Measurements from ENCODE around the gene SND1. TPM values are rescaled to one million over a fixed set of nuclear protein-coding genes. Genes with fewer than 3 reads are reported as not detected.

The SND1 gene
- total RNA-seq, 6 experiments from 2014 or later = 77.5 to 150 (median 126) TPM

DNA sequence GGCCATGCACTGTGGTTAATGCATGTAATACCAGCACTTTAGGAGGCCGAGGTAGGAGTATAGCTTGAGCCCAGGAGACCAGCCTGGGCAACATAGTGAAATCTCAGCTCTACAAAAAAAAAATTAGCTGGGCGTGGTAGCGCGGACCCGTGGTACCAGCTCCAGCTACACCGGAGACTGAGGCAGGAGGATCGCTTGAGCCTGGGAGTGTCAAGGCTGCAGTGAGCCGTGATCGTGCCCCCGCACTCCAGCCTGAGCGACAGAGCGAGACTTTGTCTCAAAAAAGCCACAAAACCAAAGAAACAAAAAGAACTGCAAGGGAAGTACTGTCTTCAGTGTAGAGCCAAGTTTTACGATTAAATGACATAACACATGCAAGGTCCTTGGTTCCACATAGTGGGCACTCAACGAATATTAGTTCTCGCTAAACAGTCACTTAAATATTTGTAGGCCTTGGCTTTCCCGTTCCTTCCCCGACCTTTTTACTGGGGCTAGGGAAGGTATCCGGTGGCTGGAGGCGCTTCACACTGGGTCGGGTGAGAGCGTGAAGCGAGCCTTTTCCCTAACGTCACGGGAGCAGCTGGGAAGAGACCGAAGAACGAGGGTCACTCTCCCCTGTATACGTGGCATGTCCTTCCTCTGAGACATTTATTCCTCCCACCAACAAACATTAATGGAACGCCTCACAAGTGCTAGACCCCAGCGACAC is 993 bp upstream of the SND1 start:
- WGBS (ENCODE audit: insufficient coverage, low coverage, low lambda C conversion rate, missing lambda C conversion rate) = 32% methylated on average over 25 of the region's 29 CpGs
- DNase-seq = no peak
- peaks cover 0 to 27% (median 12%) of the 10 kb centered on the region in 4 donors for H3K4me1 ChIP-seq
- TF ChIP-seq, protein P1, sequence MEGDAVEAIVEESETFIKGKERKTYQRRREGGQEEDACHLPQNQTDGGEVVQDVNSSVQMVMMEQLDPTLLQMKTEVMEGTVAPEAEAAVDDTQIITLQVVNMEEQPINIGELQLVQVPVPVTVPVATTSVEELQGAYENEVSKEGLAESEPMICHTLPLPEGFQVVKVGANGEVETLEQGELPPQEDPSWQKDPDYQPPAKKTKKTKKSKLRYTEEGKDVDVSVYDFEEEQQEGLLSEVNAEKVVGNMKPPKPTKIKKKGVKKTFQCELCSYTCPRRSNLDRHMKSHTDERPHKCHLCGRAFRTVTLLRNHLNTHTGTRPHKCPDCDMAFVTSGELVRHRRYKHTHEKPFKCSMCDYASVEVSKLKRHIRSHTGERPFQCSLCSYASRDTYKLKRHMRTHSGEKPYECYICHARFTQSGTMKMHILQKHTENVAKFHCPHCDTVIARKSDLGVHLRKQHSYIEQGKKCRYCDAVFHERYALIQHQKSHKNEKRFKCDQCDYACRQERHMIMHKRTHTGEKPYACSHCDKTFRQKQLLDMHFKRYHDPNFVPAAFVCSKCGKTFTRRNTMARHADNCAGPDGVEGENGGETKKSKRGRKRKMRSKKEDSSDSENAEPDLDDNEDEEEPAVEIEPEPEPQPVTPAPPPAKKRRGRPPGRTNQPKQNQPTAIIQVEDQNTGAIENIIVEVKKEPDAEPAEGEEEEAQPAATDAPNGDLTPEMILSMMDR (IDR thresholded peaks at IDR 0.05) = no peak
- TF ChIP-seq POLR2A (IDR thresholded peaks at IDR 0.05) = no peak
- no peaks in the 10 kb centered on the region for H3K27me3 ChIP-seq
- H3K9me3 ChIP-seq = no peaks in the 10 kb centered on the region
- H3K4me3 ChIP-seq = peak overlapping the region; percentile 52 to 98 (median 93)
- intact Hi-C loops (cut with DNase I) = no loop called here
- H3K27ac ChIP-seq = peak overlapping the region; percentile 96 to 99 (median 96)
- no peaks in the 10 kb centered on the region for H3K36me3 ChIP-seq
- peak; percentile 16 to 45 (median 34) for ATAC-seq

DNA sequence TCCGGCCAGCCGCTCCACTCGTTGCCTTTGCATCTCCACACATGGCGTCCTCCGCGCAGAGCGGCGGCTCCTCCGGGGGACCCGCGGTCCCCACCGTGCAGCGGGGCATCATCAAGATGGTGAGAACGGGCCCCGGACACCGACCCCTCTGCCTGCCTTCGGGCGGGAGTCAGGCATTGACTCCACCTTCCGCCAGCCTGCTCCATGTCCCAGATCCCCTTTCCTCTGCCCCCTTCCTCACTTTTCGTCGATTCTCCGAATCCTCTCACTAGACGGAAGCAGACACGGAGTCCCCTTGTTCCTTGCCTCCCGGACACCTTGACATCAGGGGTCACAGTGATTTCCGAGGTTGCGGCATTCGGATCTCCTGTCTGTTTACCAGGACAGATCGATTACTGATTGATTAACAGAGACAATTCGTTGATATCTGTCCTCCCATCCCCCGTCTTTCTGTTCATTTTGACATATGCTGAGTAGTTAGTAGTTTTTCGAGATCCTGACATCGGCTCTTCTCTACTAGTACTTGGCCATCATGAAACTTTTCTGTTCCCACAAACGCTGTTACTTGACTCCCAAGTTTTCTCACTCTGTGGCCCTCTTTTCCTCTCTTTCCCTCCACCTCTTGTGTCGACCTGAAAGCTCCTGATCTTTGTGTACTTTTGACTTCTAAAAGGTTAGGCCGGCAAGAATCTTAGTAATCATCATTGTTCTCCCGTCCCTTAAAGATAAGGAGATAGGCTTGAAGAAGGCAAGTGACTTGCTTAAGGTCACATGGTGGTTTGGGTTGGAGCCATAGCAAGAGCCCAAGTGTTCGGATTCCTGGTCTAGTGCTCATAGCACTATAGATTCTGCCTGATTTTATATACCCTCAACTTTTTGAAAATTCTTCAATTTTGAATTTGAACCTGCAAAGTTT is 597 bp downstream of the SND1 start:
- ATAC-seq = no peak
- H3K9me3 ChIP-seq = no peaks in the 10 kb centered on the region
- peak overlapping the region; percentile 86 to 98 (median 93) for H3K4me3 ChIP-seq
- no peaks in the 10 kb centered on the region for H3K36me3 ChIP-seq
- 1% methylated on average over 23 of the region's 38 CpGs for WGBS (ENCODE audit: insufficient coverage, low coverage, low lambda C conversion rate, missing lambda C conversion rate)
- TF ChIP-seq POLR2A (IDR thresholded peaks at IDR 0.05) = no peak
- TF ChIP-seq, protein P1 (IDR thresholded peaks at IDR 0.05) = no peak
- H3K27ac ChIP-seq = peak overlapping the region; percentile 65 to 96 (median 69)
- no peak for DNase-seq
- no peaks in the 10 kb centered on the region for H3K27me3 ChIP-seq
- peaks cover 0 to 30% (median 12%) of the 10 kb centered on the region in 4 donors for H3K4me1 ChIP-seq
- intact Hi-C loops (cut with DNase I) = no loop called here

DNA sequence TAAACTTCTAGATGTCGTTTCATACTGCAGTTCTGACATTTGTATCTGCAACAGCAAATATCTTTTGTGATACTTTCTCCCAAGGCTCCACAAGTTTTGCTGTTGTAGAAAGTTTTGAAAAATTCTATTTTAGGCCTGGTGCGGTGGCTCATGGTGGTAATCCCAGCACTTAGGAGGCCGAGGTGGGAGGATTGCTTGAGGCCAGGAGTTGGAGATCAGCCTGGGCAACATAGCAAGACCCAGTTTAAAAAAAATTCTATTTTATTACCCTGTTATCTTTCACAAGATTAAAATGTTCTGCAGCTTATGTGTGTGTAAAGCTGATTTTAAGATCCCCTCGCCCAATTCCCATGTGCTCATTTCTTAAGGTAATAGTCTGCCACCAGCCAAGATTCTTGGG is 1.4 kb downstream of the SND1 start:
- peaks cover 0 to 31% (median 13%) of the 10 kb centered on the region in 4 donors for H3K4me1 ChIP-seq
- peak overlapping the region; percentile 86 to 98 (median 93) for H3K4me3 ChIP-seq
- no peak for DNase-seq
- no peaks in the 10 kb centered on the region for H3K27me3 ChIP-seq
- no peaks in the 10 kb centered on the region for H3K36me3 ChIP-seq
- WGBS (ENCODE audit: insufficient coverage, low coverage, low lambda C conversion rate, missing lambda C conversion rate) = 85% methylated on average over 4 of the region's 4 CpGs
- no peak for ATAC-seq
- intact Hi-C loops (cut with DNase I) = no loop called here
- no peaks in the 10 kb centered on the region for H3K9me3 ChIP-seq
- H3K27ac ChIP-seq = no peak overlapping the region
- TF ChIP-seq, protein P1 (IDR thresholded peaks at IDR 0.05) = no peak
- TF ChIP-seq POLR2A (IDR thresholded peaks at IDR 0.05) = no peak

DNA sequence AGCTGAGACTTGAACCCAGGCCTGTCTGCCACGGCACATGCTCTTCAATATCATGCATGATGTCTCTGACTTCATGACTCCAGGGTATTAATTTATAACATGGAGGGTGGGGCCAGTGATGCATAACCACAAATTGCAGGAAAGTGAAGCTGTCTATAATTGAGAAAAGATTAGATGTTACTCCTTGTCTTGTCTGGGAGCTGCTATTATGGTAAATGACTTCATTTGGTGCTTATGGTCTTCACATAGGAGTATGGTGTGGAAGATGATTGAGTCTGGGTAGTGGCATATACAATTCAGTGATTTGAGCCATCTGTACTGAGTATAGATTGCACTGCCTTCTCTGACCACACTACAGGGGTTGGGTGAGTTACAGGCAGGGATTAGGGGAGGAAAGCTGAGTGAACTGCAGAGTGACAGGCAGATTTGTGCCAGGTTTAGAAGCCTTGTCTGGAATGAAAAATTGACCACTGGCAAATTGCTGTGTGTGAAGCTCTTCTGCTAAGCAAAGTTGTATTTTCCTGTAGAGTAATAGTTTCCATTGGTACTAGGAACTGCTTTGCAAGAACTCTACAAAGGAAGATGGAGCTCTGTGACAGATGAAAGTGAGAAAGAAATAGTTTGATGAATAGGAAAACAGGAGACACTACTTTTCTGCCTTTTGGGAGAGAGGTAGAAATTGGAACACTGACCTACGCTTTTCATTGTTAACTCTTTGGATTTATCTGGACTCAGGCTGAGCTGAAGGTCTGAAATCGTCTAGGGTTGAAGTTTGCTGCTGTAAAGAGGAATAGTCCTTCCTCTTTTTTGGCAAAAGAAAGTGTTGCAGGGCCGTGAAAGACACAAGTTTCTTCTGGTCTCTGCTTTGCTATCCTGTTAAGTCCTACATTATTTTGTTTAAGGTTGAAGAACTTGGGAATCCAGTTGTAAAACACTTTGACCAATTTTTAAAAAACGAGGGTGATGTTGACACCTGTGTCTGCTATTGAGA is 2.7 kb downstream of the SND1 start:
- ATAC-seq (no peak), DNase-seq (no peak)
- H3K36me3 ChIP-seq = peaks cover 0 to 4% (median 0%) of the 10 kb centered on the region in 4 donors
- WGBS (ENCODE audit: insufficient coverage, low coverage, low lambda C conversion rate, missing lambda C conversion rate) = 33% methylated on average over 5 of the region's 5 CpGs
- no peak for TF ChIP-seq POLR2A (IDR thresholded peaks at IDR 0.05)
- TF ChIP-seq, protein P1 (IDR thresholded peaks at IDR 0.05) = no peak
- H3K4me3 ChIP-seq = peak overlapping the region in 1 of 3 donors; percentile 4
- peaks cover 0 to 31% (median 15%) of the 10 kb centered on the region in 4 donors for H3K4me1 ChIP-seq
- no peaks in the 10 kb centered on the region for H3K9me3 ChIP-seq
- no peaks in the 10 kb centered on the region for H3K27me3 ChIP-seq
- intact Hi-C loops (cut with DNase I) = no loop called here
- no peak overlapping the region for H3K27ac ChIP-seq

Data from right lobe of liver (tissue), 6 donors.